Non-pigmented ciliary epithelial cell (primary cell): ENCODE data around the gene SH3RF1.
"Not testable (repeated sequence)": the region's sequence is repeated elsewhere in the genome, so short reads cannot be mapped to it uniquely, and the experiment has no call there.

Source experiments
- DNase-seq: peaks from one replicate; pipeline ENCODE4 v3.0.0-alpha.2; 2010; ENCODE audit warnings: low read depth

SH3RF1 gene

DNA sequence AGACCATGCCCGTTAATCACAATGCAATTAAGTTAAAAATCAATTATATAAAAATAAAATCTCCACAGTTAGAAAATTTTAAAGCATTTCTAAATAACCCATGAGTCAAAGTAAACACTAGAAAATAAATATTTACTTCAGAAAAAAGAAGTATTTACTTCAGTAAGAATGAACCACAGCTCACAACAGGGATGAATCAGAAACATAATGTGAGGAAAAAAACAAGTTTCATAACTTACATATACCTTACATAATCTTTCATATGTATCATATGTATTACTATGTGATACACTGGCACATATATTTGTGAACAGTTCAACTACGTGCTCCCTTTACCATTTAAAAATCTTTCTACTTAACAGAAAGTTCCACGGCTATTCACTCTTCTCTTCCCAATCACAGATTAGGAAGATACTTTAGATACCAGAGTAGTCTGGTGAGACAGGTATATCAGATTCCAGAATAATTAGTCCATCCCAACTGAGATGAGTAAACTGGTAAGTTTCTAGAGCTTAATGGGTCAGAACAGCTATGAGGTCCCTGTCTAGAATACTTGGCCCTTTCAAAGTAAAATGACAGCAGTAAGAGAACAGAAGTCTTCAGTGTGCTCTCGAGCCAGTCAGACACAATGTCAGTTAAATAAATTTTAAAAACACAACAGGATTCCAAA, 70.3 kb downstream of the SH3RF1 start:
- DNase-seq: no peak

GRCh38 chr4:169199184-169199583, 71.6 kb downstream of the SH3RF1 start:
- DNase-seq: no peak

DNA sequence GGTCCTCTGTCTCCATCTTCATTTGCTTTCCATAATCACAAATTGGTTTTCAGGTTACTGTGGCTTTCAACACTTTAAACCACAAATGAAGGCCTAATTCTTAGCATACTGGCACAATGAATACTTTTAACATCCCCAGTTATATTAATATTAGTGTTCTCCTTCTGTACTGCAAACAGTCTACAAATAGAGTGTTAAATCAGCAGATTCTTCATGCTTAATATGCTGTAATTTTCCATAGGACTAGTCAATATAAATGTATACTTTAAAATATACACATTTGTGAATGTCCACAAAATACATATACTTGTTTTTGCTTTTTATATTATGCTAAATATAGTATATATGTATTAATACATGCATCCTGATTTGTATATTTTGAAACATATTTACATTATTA, 72.6 kb downstream of the SH3RF1 start:
- DNase-seq: no peak

GRCh38 chr4:169197206-169197605, 73.5 kb downstream of the SH3RF1 start:
- not testable (repeated sequence) for DNase-seq

DNA sequence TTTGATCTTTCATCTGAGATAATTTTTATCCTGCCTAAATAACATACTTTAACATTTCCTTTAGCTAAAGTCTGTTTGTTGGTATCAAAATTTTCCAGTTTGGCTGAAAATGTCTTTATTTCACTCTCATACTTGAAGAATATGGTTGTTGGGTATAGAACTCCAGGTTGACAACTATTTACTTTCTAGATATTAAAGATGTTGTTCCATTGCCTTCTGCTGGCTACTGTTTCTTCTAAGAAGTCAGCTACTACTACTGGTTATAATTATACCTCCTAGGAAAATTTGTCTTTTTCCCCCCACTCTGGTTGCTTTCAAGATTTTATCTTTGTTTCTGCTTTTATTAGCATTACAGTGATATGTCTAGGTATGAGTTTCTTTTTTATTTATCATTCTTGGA, 75.7 kb downstream of the SH3RF1 start:
- DNase-seq: no peak

- not testable (repeated sequence) for DNase-seq
Measured at GRCh38 chr4:169189968-169190367, 80.8 kb downstream of the SH3RF1 start.

DNA sequence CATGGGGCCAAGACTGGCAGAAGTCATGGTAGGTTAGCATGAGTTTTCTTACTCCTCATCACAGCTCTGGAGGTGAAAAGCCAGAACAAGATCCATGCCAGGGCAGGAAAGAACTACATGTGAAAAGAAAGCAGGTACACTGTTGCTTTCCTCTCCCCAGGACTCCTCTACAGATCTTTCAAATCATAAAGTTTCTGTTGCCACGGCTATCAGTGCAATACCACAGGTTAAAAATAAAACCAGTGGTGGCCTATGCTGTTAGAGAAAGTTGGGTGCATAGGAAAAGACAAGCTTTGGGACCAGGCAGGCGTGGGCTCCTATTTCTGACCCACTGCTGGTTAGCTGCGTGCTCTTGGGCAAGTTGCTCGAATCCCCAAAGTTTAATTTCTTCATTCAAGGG, 81.4 kb downstream of the SH3RF1 start:
- no peak for DNase-seq

DNA sequence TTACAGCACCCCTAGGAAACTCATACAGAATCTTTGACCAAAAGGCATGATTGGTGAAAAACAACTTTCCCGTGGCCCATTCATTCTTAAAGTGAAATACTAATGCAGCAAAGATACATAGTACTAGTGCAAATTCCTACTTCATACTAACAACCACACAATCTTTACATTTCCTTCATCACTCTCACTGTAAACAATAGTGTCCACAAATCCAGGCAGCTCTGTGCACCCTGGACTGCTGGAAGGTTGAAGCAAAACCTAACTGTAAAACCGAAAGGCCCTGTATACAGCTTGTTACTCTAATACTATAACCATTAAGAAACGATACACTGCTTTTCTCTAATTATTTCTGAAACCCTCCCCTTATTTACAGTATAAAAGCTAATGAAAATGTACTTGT, 82.6 kb downstream of the SH3RF1 start:
- no peak for DNase-seq

DNA sequence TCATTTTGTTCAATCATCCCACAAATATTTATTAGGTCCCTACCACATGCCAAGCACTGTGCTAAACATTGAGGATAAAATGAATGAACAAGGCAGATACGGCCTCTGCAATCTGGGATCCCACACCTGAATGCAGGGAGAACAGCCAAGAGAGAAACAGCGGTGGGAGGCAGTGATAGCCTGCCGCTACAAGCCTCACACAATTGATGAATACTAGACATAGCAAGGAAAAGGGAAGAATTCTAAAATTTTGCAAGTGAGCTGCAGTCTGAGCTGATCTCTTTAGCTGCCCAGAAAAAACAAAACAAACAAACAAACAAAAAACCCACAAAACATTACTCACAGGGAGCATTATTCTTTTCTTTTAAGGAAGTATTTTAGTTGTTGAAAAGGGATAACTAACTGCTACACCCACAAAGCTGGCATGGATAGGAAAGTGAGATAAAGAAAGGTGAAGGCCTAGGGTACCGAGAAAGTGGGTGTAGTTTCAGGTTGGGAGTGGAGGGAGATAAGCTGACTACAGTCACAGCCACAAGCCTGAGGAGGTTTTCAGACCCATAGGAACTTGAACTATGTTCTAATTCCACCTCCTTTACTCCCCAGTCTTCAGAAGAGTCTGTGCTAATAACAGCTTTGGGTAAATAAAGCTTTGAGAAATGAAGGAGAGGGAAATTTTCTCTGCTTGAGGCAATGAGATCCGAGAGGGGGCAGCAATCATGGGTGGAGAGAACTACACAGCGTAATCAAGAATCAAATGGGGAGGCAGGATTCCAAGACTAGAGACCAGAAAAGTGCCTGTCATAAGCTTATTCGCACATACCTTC, 85.4 kb downstream of the SH3RF1 start:
- DNase-seq: no peak

- DNase-seq: no peak
Measured at GRCh38 chr4:169184686-169185085, 86.1 kb downstream of the SH3RF1 start.

GRCh38 chr4:169184236-169184635, 86.5 kb downstream of the SH3RF1 start:
- no peak for DNase-seq

GRCh38 chr4:169183581-169183980, 87.2 kb downstream of the SH3RF1 start:
- DNase-seq: no peak

DNA sequence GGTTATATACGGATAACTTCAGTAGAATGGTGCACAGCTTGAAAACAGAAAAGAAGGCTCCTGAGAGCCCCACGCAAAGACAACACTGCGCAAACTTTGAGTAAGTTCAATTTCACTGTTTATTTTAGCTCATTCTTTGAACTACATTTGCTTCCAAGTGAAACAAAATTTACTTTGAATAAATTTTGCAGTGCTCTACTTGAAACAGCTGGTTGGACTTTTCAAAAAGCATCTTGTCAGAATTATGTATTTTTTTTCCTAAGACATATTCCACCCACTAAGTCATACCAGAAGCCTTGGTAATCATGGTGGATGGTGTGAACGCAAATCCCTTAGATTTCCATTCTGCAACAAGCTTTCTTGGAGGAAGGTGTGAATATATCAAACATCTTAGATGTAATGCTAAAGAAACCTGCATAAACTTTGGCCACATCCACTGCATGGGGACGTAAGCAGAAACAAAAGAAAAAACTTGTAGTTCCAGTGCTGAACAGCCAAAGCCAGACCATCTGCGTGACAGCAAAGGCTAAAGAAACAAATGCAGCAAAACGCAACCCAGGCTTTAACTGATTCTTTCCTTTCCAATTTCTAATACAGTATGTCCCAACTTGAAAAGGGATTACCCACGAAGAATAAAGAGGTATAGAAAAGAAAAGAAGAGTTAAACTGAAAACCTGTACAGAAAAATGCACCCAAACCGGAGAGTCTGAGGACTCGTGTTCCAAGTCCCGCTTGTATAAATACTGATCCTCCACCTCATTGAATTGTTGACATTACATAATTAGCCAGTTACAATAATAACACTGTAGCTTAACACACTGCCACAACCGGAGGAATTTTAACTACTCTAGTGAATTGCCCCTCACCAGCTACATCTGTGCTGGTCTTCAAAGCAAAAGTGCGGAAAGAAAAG, 90.9 kb downstream of the SH3RF1 start:
- no peak for DNase-seq

GRCh38 chr4:169178092-169178491, 92.7 kb downstream of the SH3RF1 start:
- DNase-seq: not testable (repeated sequence)

DNA sequence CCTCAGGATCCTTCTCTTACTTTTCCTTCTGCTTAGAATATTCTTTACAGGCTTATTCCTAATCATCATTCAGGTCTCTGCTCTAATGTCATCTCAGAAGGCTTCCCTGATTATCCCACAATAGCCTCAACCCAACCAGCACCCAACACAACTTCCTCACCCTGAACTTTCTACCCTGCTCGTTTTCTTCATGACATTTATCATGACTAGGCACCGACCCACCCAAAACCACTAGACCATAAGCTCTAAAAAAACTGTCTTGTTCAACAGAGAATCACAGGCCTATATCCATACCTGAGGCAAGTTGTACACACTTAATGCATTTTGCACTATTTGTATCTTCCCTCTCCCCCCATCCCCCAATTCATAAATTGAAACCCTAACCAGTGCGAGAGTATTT, 95.3 kb downstream of the SH3RF1 start:
- DNase-seq: no peak

DNA sequence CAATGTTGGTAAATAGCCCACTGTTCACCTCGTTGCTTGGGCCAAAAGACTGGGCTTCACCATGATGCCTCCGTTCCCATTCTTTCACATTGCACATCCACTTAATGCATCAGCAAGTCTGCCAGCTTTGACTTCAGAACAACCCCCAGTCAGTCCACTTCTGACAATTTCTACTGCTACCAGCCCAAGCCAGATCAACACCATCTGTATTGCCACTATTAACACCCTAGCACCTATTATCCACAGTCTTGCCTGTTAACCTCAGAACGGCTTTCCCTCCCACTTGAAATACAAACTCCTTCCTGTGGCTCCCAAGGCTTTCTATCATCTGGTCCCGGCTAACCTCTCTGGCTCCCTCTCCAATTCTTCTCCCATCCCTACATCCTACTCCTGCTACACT, 95.7 kb downstream of the SH3RF1 start:
- DNase-seq: no peak

GRCh38 chr4:169174247-169174646, 96.5 kb downstream of the SH3RF1 start:
- no peak for DNase-seq

DNA sequence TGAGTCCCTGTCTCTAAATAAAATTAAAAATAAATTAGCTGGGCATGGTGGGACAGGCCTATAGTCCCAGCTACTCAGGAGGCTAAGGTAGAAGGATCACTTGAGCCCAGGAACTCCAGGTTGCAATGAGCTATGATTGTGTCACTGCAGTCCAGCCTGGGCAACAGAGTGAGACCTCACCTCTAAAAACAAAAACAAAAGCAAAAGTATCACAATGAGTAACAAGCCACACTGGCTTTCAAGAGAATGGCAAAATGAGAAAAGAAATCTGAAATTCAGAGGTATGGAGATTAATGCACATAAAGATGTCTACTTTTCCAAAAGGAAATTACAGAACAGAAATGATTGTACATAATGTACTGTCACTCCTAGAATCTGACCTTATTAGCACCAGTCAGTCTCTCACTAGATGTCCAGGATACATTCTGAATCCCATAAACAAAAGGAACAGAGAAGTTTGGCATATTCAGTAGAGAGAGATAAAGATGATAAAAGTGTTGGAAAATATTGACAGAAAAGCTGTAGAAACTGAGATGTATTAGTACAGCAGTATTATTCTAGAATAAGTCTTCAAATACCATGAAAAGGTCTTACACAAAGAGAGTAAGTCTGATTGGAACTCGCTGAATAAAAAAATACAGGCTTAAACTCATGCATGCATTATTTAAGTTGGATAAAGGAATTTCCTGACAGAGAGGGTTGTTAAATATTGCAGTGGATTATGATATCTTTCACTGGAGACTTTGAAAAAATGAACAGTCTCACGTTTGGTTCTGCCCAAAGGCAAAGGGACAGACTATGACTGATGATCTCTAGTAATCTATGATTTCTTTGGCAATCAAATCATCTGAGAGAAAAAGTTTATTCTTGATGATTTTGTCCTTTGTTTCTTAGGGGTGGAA, 102.5 kb downstream of the SH3RF1 start:
- DNase-seq: no peak

DNA sequence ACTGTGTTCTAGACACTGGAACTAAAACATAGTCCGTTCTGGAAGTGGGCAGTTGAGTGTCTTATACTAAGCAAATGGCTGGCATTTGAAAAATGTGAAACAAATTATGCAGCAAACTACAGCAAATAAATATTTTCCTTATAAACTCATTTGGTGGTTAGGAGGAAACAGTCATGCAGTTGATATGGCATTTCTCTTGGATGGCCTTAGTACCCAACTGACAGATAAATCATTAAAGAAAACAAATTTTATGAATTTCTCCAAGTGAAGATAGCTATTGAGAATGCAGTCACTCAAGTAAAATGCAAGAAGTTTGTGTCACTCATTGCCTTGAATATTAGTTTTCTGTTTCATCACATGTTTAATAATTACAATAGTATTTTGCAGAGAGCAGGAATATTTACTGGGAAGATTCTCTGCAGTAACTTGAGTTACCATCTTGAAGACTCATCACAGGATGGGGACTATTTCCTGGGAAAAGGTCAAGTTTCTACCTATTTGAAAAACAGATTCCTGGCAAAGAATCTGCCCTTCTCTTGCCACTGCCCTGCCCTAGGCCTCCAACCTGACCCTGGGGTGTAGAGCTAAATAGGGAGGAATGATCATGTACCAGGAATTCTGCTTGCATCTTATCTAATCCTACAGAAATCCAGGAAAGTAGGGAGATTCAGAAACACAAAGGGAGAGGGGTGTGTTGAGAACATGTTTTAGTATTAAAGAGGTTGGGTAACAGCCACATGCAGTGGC, 105.9 kb downstream of the SH3RF1 start:
- DNase-seq: no peak

DNA sequence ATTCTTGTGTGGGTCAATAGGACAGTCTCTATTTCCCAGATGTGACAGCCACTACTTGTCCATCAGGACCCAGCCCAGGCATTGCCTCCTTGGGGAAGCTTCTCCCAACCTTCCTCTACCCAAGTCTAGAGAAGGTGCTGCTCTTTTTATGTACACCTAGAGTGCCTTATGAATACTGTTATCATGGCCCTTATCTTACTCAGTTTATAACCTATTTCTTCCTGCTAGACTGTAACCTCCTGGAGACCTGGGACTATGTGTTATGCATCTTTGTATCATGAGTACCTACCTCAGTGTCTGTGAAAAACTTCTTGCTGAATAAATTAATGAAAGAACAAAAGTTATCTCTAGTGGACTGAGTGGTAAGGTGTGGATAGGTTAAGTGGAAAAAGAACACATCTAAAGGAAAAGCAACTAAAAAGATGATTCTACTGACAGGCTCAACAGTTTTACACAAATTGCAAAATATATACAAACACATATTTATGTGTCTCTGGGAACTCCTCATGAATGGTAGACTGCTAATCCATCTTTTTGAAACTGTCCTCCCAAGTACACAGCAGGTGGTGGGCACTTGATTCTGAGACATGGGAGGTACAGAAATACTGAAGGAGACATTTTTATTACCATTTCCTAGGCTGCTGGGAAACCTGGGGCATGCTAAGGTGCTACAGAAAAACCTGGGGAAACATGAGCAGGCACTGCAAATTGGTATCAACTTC, 106.6 kb downstream of the SH3RF1 start:
- no peak for DNase-seq
